ENCODE data around the gene FIBCD1.

GRCh38 chr9:130919559-130920145, 19.4 kb downstream of the FIBCD1 start:
- no peak for TF ChIP-seq CTCF (optimal IDR thresholded peaks at IDR 0.05 in 1 of 3, IDR thresholded peaks at IDR 0.05 in 1 of 3, conservative IDR thresholded peaks at IDR 0.05 in 1 of 3; ENCODE audit: extremely low read depth in 1 of 3, insufficient read depth in 2 of 3, low read length in 3 of 3)
- no peak for TF ChIP-seq EZH2 (IDR thresholded peaks at IDR 0.05; ENCODE audit: low read length)

Data from keratinocyte (primary cell).